ENCODE data around the gene PRPF40A.

- no peak for TF ChIP-seq POLR2A (IDR thresholded peaks at IDR 0.05; ENCODE audit: low read depth, low read length)
- TF ChIP-seq POLR2AphosphoS5 (IDR thresholded peaks at IDR 0.05; ENCODE audit: low read depth, low read length): no peak
- no peak for TF ChIP-seq TAF1 (IDR thresholded peaks at IDR 0.05; ENCODE audit: low read depth, low read length)
Measured at GRCh38 chr2:152720794-152721193, 3.5 kb upstream of the PRPF40A start.

Measured in GM12891 (cell line).